ENCODE measurements around the gene CDCP1.

DNA sequence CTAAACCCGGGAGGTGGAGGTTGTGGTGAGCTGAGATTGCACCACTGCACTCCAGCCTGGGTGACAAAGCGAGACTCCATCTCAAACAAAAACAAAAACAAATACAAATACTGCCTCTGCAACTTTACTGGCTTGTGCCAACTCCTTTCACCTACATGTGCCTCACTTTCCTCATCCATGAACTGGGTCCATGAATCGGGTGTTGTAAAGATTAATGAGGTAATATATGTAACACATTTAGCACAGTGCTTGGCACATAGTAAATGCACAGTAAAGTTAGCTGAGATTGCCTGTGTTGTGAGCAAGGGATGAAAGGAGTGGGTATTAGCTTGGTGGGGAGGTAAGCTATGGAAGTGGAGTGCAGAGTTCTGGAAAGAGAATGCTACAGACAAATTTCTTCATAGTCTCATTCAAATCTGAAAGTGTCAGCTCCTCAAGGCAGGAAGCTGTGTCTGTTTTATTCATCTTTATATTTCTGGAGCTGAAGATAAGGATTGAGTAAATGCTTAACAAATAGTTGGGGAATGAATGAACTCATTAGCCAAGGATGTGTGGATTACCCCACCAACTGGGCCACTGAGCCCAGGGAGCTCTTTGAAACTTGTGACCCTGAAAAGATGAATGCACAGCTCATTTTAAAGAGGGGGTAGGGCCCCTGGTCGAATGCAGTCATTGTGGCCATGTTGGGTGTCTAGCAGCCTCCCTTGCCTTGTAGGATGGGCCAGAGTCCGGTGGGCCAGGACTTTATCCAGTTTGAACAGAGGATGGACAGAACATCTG lies 7.7 kb upstream of the CDCP1 start:
- TF ChIP-seq, protein P1, sequence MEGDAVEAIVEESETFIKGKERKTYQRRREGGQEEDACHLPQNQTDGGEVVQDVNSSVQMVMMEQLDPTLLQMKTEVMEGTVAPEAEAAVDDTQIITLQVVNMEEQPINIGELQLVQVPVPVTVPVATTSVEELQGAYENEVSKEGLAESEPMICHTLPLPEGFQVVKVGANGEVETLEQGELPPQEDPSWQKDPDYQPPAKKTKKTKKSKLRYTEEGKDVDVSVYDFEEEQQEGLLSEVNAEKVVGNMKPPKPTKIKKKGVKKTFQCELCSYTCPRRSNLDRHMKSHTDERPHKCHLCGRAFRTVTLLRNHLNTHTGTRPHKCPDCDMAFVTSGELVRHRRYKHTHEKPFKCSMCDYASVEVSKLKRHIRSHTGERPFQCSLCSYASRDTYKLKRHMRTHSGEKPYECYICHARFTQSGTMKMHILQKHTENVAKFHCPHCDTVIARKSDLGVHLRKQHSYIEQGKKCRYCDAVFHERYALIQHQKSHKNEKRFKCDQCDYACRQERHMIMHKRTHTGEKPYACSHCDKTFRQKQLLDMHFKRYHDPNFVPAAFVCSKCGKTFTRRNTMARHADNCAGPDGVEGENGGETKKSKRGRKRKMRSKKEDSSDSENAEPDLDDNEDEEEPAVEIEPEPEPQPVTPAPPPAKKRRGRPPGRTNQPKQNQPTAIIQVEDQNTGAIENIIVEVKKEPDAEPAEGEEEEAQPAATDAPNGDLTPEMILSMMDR (IDR thresholded peaks at IDR 0.05 in 8 of 11, conservative IDR thresholded peaks at IDR 0.05 in 3 of 11) = no peak
- no peak for TF ChIP-seq POLR2A (IDR thresholded peaks at IDR 0.05)

Data from spleen (tissue), 7 donors.